NB4 (cell line): Measurements from ENCODE around the gene FOXF1.

Source experiments
- CTCF ChIP-seq: IDR thresholded peaks from one replicate; pipeline ENCODE4 v1.5.1; 2012; ENCODE audit warnings: low read depth, low read length
- MAX ChIP-seq: IDR thresholded peaks from 2 replicates; pipeline ENCODE4 v1.6.1; 2011; ENCODE audit warnings: low read depth, low read length
- POLR2A ChIP-seq: IDR thresholded peaks from 2 replicates; pipeline ENCODE4 v1.6.1; 2011; ENCODE audit warnings: mild to moderate bottlenecking; ENCODE audit not compliant: insufficient read length; ENCODE audit errors: extremely low read depth

- TF ChIP-seq POLR2A: no peak
- TF ChIP-seq CTCF: no peak
- no peak for TF ChIP-seq MAX
Observed at GRCh38 chr16:86492961-86493629, 17.2 kb upstream of the FOXF1 start.
